ENCODE results near the gene TPRG1L.

TPRG1L gene

GRCh38 chr1:3664700-3665375 lies 40.0 kb downstream of the TPRG1L start:
- DNase-seq (ENCODE audit: low read depth), result no peak

DNA sequence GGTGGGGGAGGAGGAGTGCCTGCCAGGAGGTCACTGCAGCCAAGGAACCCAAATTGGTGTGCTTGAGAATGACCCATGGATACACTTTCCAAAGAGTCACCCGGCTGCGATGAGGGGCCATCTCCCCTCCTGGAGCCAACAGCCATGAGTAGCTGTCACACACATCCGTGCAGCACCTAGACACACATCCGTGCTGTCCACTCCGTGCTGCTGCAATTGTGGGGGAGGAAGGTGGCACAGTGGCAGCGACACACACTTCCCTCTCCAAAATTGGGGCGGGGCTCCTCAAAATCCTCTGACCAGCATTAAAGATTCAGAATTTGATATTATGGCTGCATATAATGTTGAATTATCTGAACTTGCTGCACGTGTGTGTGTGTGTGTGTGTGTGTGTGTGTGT lies 43.3 kb downstream of the TPRG1L start:
- no peak for DNase-seq (ENCODE audit: low read depth)

- no peak for DNase-seq (ENCODE audit: low read depth)
Observed at GRCh38 chr1:3668585-3669300, 43.9 kb downstream of the TPRG1L start.

GRCh38 chr1:3669421-3669821 lies 44.6 kb downstream of the TPRG1L start:
- DNase-seq (ENCODE audit: low read depth), result no peak

DNA sequence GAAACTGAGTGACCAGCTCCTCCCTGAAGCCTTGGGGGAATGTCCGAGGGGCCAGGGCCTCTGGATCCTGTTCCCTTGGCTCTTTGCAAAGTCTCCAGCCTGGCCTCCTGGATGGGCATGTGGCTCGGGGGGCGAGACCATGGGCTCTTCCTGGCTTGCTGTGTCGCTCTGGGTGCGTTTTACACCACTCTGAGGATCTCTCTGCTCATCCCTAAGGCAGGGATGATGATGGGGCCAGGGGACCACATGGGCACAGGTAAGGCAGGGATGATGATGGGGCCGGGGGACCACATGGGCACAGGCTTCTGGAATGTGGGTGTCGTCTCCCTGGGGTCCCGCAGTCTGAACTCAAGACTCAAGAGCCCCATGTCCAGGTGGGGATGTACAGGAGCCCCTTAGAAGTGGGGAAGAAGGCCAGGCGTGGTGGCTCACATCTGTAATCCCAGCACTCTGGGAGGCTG lies 45.2 kb downstream of the TPRG1L start:
- no peak for DNase-seq (ENCODE audit: low read depth)

DNA sequence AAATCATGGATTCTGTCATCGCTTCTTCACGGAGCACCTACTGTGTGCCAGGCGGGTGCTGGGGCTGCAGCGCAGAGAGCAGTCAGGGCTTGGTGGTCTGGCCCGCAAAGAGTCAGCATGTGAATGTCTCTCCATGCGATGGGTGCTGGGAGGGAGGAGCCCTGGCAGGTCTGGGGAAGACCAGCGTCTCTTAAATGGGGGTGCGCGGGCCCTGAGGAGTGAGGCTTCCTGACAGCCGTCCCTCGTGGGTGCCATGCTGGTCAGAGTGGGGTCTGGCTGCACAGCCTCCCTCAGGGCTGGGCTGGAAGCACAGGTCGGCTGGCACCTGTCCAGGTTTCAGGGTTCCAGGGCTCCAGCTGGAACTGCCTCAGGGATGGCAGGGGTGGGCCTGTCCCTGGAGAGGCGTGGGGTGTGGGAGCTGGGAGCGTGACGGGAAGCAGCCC lies 46.0 kb downstream of the TPRG1L start:
- no peak for DNase-seq (ENCODE audit: low read depth)

GRCh38 chr1:3671371-3672180 lies 46.8 kb downstream of the TPRG1L start:
- no peak for DNase-seq (ENCODE audit: low read depth)

GRCh38 chr1:3672231-3672970 lies 47.6 kb downstream of the TPRG1L start:
- no peak for DNase-seq (ENCODE audit: low read depth)

DNA sequence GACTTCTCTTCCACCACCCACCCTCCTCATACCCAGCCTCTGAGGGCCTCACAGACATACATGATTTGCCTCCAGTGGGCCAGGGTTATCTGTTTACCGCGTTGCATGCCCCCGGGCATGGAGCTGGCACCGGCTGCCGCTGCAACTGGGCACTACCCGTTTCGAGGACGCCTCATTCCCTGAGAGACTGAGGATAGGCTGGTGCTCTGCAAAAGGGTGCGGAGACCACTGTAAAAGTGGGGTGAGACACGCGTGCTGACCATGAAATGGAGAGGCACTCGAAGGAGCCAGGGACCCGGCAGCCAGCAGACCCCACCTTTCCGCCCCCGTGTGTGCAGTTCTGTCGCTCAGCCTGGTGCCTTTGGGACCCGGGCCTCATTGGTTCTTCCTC lies 48.2 kb downstream of the TPRG1L start:
- DNase-seq (ENCODE audit: low read depth), result no peak

DNA sequence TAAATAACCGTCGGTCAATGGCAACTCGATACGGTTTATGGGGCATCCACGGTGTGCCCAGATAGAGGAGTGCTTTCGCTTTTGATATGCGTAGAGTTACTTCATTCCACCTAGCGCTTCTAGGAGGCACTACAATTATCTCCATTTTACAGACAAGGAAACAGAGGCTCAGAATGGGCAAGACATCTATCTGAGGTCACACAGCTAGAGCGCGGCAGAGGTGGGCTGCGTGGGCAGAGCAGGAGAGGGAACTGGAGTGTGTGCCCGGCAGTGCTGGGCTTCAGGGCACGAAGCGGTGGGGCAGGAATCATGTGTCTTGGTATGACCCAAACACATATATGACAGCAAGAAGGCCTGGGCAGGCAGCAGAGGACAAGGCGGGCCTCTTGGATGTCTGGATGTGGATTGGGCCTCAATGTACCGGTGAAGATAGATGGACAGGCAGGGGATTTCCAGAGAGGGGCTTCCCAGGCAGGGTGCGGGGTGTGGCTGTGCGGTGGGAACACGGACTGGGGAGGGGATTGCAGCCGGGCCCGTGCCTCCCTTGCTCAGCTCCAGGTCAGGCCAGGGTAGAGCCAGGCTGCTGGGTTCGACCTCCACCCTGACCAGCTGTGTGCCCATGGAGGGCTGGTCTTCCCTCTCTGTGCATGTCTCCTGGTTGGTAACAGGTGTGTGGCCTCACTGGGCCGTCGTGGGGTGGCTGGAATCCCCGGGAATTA lies 48.7 kb downstream of the TPRG1L start:
- no peak for DNase-seq (ENCODE audit: low read depth)

GRCh38 chr1:3674100-3675094 lies 49.6 kb downstream of the TPRG1L start:
- DNase-seq (ENCODE audit: low read depth), result no peak

GRCh38 chr1:3675436-3675835 lies 50.6 kb downstream of the TPRG1L start:
- no peak for DNase-seq (ENCODE audit: low read depth)

DNA sequence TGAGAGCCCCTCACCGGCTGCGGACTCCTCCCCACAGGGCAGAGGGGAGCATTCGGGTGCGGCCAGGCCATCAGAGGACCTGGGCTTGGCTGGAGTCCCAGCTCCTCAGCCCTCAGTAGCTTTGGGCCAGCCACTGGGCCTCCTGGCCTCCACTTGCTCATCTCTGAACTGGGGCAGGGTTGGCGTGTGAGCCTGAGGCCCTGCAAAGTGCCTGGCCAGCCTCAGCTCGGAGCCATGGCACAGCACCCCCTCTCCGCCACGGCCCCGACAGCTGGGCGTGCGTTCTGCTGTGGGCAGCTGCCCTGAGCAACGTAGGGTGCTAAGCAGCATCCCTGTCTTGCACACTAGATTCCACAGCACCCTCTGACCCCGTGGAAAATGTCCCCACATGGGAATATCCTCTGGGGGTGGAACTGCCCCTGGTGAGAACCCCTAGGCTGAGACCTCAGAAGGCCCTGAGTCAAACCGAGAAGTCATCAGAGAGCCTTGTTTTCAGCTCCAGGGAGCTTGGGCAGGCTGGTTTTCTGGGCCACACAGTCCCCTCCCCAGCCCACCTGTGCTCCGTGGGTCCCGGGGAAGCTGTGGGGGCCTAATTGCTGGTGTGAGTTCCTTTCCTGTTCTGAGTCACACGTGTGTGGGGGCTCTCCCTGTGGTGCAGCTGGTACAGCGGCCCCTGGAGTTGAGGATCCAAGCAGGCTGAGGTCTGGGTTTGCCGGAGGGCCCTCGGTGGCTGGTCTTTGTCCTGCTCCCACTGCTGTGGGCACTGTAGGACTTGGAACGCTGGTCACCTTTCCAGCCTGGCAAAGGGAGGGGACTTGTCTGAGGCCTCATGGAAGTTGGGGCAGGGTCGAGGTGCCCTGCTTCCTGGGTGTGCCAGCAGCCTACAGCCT lies 52.0 kb downstream of the TPRG1L start:
- no peak for DNase-seq (ENCODE audit: low read depth)

GRCh38 chr1:3677484-3677883 lies 52.7 kb downstream of the TPRG1L start:
- DNase-seq (ENCODE audit: low read depth), result no peak

DNA sequence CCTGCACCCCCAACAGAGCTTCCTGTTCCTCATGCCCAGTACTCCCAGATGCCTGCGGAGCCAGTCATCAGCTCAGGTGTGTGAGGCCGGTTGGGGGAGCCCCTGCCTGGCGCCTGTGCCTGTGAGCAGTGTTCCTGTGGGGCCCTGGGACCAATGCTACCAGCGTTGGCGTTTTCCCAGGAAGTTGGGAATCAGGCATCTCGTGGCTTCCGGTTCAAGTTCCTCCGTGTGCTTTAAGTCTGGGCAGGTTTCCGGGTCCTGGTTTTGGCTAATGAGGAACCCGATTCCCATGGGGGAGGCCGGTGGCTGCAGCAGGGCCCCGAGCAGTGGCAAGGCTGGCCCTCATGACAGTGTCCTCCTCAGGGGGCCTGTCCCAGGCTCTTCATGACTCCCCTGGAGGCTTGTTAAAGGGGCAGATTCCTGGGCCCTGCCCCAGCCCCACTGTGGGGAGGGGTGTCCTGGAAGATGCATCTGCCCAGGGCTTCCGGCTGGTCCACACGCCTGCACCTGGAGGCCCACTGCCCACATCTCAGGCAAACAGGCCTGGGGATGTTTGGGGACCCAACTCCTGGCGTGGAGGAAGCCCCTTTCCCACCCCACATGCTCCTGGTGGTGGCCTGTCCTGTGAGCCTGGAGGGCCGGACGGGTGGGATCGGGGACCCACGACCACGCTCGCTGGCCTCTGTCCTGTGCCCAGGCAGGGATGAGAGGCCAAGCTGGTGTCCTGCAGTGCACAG lies 53.7 kb downstream of the TPRG1L start:
- no peak for DNase-seq (ENCODE audit: low read depth)

DNA sequence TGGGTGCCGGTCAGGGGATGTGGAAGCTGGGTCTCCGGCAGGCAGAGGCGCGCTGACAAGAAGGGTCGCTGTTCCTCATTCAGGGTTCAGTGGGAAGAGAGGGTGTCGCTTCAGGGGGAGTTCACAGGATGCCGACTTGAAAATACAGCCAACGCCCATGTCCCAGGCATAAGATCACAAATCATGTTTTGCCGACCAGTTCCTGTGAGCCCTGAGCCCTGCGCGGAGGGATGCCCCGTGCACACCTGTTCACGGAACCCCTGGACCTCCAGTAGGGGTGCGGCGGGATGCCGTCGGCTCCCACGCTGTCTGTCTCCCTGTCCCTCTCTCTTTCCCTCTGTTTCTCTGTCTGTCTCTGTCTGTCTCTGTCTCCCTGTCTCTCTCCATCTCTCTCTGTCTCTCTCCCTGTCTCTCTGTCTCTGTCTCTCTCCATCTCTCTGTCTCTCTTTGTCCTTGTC lies 54.3 kb downstream of the TPRG1L start:
- no peak for DNase-seq (ENCODE audit: low read depth)

All from fibroblast of the conjunctiva (primary cell).